COLO668 (cell line): Measurements from ENCODE around the gene KDELR3.
"Not testable (repeated sequence)": the region's sequence is repeated elsewhere in the genome, so short reads cannot be mapped to it uniquely, and the experiment has no call there.

Source experiments
- DNase-seq: peaks from one replicate; lab custom pipeline; 2025; ENCODE audit not compliant: unreplicated experiment; lab: John Stamatoyannopoulos, UW

Gene KDELR3

DNA sequence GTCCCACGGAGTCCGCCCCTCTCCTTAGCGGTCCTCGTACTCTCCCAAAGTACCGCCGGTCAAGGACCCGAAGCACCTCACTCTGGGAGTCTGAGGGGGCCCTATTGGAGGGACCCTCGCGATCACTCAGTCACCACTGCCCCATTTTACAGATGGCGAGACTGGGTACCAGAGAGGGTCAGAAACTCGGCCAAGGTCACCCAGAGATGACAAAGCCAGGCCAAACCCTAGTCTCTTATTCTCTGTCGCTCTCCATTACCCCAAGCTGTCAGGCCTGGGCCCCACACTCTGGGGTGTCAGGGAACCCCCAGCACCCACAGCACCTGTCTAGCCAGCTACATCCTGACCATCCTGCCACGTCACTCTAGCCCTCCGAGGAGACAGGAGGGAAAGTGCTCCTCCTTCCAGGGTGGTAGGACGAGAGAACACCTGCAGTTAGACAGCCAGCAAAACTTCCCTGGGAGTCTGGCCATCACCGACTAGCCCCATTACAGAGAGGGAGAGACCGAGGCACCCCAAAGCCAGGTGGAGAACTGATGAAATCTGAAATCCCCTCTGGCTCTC is 11.5 kb upstream of the KDELR3 start:
- no peak for DNase-seq

DNA sequence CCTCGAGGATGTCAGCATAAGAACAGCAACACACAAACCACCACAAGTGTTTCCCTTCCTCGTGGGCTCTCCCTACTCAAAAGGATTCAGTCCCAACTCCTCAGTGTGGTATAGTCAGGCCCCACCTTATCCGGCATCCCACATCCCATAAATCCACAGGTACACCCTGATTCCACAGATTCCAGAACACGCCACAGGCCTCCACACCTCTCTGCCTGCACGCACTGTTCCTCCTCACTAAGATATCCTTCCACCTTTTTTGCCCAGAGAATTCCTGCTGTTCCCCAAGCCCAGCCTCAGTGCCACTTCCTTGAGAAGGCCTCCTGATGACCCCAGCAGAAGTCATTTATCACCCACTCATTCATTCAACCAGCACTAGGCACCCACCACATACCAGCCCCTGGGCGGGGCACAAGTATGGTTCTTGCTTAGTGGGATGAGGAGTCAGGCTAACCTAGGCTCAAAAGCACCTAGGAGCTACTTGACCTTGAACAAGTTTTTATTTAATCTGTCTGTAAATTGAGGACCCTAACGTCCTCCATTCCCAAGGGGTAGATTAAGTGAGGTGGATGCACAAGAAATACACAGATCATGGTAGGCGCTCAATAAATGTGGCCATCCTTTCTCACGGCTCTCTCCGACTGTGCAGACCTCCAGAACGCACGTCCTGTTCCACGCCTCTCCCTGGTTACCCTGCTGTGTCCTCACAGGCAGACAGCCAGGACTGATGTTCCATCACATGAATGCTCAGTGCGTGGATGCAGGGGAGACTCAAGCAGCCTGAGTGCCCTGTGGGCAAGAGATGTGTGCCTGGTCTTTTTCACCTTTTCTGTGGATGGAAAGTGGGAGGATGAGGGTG is 10.8 kb upstream of the KDELR3 start:
- no peak for DNase-seq

GRCh38 chr22:38460426-38460840 is 7.5 kb upstream of the KDELR3 start:
- no peak for DNase-seq

- DNase-seq: no peak
These were observed 6.9 kb upstream of the KDELR3 start for GRCh38 chr22:38461057-38461413.

GRCh38 chr22:38461414-38462081 is 6.3 kb upstream of the KDELR3 start:
- peak; percentile 89 for DNase-seq

DNA sequence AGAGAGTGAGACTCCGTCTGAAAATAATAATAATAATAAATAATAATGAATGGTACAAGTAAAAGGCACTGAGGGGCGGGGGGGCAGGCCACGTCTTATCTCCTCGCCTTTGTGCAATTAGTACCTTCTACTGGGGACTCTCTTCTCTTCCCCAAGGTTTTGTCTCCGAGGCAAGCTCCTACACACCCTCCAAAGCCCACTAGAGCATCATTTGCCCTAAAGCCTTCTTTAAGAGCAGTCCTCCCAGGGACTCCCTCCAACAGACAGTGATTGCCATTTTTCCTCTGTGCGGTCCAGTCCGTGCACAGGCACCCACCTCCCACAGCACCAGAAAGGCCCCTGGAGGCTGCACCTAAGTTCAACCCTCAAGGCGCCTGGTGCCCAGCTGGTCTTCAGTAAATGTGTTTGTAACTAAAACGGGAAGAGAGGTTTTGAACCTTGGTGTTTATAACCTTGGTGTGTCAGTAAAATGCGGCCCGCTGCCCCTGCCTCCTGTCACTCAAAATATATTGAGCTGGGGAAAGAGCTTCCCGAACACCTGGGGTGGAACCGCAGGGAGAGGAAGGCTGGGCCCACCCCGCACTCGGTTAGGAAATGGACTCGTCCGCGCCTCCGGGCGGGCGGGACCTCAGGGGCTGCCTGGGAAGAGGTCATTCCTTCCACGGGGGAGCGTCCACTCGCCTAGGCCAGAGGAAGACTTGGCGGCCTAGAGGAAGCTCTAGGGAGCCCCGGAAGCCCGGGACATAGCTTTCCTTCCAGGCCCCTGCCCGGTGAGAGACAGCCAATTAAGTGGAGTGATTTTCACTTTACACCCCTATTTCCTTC is 4.7 kb upstream of the KDELR3 start:
- no peak for DNase-seq

DNA sequence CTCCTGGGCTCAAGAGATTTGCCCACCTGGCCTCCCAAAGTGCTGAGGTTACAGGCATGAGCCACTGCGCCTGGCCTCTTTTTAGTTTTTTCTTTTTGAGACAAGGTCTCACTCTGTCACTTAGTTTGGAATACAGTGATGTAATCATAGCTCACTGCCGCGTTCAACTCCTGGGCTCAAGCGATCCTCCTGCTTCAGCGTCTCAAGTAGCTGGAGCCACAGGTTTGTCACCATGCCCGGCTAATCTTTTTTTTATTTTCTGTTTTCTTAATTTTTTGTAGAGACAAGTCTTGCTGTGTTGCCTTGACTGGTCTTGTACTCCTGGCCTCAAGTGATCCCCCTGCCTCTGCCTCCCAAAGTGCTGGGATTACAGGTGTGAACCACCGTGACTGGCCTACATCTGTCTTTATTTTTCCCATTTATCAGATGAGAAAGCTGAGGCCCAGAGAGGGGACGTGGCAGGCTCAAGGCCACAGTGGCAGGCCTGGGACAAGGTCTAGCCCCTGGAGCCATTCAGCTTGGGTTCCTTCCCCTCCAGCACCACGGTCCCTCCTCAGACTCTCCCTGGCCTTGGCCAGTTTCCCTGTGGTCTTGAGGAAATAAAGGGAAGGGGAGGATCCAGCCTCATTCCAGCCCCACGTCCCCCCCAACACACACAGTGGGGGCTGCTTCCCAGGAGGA is 2.8 kb upstream of the KDELR3 start:
- no peak for DNase-seq

- peak; percentile 22 for DNase-seq
These were observed 2.0 kb upstream of the KDELR3 start for GRCh38 chr22:38465673-38466490.

DNA sequence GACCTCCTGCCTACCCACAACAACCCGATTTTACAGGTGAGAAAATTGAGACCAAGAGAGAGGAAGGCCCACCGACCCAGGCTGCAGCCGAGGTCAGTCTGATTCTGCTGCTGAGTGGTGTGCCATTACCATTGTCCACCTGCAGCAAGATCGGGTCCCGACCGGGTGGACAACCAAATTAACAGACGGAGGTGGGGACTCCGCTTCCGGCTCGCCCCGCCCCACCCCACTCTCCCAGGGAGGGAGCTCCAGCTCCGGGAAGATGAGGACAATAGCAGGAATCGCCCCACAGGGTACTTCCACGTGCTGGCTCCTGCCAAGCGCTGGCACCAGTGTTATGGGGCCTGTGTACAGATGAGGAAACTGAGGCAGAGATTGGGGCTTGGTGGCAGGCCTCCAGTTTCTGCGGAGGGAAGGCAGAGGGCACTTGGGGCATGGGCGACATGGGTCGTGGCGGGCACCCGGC is 425 bp upstream of the KDELR3 start:
- DNase-seq: no peak

DNA sequence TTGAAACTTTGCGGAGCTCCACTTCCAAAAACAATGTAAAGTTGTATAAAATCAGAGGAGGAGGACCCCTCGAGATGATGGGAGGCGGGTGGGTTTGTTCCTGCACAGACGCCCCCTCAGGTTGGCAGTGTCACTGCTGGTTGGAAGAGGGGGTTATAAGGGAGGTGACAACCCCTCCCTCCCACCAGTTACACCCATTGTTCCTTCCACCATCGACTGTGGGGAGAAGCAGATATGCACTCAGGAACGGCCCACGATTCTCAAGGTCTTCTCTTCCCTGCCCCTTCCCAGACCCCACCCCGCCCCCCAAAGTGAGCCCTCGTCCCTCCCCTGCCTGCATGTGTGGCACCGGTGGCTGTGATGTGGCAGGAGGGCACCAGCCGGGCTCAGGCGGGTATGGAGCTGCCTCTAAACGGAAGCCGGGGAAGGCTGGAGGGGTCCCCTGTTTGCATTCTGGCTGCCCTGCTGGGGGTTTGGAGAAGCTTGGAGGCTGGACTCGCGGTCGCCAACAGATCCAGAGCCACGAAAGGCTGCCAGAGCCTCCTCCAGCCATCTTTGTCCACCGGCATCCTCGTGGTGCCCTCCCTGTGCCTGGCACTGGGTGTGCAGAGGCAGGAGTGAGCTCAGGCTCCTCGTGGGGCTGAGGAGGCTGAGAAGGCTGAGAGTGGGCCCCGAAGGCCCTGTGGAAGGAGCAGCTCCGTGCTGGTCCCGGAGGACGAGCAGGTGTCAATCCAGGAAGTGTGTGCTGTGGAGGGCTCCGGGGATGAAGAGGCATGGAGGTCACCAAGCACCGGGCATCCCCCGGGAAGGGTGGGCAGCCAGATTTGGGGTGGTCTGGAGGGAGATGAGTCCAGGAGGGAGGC is 778 bp downstream of the KDELR3 start:
- DNase-seq: no peak

GRCh38 chr22:38469306-38469781 is 1.4 kb downstream of the KDELR3 start:
- no peak for DNase-seq

GRCh38 chr22:38470179-38470578 is 2.3 kb downstream of the KDELR3 start:
- DNase-seq: not testable (repeated sequence)

DNA sequence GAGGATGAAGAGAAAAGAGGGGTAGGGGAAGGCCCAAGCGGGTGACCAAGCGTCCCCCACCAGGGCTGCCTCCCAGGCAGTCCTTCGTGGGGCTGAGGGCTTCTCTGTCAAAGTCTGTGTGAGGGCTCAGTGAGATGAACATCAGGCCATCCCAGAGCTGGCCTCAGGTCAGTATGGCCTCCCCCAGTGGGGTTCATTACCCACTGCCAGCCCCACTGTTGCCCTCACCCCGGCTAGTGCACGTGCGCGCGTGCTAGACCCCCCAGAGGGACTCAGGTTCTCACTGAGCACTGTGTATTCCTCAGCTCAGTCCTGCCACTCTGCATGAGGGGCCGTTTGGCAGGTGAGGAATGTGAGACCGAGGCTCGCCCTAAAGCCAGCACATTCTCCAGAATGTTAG is 3.3 kb downstream of the KDELR3 start:
- DNase-seq: no peak

DNA sequence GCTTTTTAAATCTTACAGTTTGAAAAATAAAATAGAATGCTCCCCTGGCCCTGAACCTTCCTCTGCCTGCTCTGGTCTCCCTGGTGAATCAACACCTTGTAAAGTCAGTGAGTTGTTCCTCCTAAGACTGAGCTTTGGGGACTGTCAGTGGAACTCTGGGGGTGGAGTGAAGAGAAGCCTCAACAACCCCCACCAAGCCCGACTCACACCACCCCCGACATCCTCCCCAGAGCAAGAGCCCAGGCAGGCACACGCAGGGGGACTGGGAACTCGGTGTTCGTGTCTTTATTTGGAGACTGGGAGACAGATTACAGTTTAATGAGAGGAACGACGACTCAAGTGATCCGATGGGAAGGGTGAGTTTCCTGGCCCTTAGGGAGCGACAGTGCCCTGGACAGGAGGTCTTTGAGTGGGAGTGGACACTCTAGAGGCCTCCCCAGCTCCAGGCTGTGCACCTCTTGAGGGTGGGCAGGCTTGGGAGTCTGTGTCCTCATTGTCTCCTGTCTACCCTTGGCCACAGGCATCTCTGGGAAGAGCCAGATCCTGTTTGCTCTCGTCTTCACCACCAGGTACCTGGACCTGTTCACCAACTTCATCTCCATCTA is 6.2 kb downstream of the KDELR3 start:
- DNase-seq: no peak

DNA sequence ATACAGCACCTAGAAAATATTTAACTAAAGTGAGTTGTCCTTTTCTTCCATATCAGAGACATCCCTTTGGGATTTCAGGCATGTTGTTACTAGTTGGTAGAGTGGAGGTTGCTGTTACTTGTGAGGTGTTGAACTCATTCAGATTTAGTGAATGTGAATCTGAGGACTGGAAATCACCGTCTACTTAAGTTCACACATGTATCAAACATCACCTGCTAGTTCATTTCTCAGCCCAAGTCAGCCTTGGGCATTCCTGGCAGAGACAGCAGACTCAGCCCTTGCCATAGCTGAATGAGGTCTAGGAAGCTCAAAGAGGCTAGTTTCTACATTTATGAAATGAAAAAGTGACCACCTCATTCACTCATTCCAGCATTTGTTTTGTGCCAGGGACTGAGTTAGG is 9.7 kb downstream of the KDELR3 start:
- no peak for DNase-seq

- DNase-seq: no peak
These were observed 11.4 kb downstream of the KDELR3 start for GRCh38 chr22:38479096-38479837.

GRCh38 chr22:38481162-38481870 is 13.4 kb downstream of the KDELR3 start:
- DNase-seq: no peak
